ENCODE measurements around the gene TPSB2.
"Not testable (repeated sequence)": the region's sequence is repeated elsewhere in the genome, so short reads cannot be mapped to it uniquely, and the experiment has no call there.

The TPSB2 gene

DNA sequence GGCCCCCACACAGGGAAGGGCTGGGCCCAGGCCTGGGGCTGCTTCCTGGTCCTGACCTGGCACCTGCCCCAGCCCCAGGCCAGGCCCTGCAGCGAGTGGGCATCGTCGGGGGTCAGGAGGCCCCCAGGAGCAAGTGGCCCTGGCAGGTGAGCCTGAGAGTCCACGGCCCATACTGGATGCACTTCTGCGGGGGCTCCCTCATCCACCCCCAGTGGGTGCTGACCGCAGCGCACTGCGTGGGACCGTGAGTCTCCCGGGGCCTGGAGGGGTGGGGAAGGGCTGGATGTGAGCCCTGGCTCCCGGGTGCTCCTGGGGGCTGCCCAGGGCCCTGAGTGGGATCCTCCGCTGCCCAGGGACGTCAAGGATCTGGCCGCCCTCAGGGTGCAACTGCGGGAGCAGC is 11.1 kb upstream of the TPSB2 start:
- DNase-seq (ENCODE audit: low read depth in 2 of 2), result not testable (repeated sequence)

DNA sequence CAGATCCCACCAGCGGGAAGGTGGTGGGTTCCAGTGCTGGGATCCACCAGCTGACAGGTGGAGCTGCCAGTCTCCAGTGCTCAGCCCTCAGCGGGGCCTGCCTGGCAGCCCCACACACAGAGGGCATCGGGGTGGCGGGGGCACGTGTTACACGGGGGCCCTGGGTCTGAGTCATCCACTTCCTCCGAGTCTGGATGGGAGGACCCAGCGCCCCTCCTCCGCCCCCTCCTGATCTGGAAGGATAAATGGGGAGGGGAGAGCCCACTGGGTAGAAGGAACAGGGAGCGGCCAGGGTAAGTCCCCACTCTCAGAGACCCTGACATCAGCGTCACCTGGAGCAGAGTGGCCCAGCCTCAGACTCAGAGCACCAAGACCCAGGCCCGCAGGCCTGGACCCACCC is 10.5 kb upstream of the TPSB2 start, which contains the start of gene TPSAB1:
TPSAB1 (plus strand) TSS at position 270 of the 400 bp plus-strand sequence. CDS start 234 bp downstream, outside the sequence.
- DNase-seq (ENCODE audit: low read depth in 2 of 2), result not testable (repeated sequence)

DNA sequence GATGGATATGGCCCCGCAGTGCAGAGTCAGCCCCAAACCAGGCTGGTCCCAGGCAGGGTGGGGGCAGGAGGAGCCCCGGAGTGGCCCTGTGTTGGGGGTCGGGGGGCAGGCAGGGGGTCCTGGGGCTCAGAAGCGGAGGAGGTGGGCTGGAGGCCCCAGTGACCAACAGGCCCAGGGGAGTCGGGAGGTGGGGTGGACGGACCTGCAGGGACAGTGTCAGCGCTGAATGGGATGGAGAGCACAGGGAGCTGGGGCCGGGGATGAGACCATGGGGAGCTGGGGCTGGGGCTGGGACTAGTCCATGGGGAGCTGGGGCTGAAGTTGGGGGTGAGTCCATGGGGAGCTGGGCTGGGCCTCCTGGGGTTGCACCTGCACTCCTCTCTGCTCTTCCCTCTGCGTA is 9.6 kb upstream of the TPSB2 start:
- DNase-seq (ENCODE audit: low read depth in 2 of 2), result not testable (repeated sequence)

DNA sequence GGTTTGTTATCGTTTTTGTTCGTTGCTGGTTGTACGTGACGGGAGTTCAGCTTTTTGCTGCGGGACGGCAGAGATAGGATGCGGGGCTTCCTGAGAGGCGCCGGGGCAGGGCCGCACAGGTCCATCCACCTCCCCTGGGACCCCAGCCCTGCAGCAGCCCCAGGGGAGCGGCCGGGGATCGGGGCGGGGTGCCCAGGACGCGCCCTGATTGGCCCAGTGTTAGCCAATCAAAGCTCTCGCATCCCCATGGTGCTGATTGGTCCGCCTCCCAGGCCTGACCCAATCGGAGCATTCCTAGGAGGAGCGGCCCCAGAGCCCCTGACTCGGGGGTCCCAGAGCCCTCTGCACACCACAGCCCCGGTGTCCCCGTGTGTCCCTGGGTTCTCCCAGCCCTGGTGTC is 8.9 kb upstream of the TPSB2 start:
- DNase-seq (ENCODE audit: low read depth in 2 of 2), result not testable (repeated sequence)

DNA sequence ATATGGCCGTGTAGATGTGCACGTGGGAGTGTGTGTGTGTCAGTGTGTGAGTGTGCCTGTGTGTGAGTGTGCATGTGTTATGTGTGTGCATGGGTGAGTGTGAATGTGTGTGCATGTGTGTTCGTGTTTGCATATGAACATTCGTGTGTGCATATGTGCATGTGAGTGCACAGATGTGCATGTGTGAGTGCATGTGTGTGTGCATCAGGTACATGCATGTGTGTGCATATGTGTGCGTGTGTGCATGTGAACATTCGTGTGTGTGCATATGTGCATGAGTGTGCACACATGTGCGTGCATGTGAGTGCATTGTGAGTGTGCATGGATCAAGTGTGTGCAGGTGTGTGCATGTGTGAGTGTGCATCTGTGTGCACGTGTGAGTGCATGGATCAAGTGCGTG is 8.0 kb upstream of the TPSB2 start:
- DNase-seq (ENCODE audit: low read depth in 2 of 2), result no peak

DNA sequence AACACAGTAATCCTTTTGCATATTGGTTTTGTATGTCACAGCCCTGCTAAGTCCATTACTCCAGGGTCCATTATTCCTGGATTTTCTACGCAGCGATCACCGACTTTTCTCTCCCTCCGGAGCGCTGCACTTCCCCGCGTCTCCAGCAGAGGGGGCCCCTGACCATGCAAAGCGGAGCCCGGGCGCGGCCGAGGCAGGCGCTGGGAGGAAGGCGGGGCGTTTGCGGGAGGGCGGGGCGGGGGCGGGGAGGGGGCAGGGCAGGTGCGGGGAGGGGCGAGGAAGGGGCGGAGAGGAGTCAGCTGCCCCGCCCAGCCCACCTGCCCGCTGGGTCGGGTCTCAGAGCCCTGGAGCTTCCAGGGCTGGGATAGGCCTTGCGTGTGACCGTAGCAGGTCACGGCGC is 6.7 kb upstream of the TPSB2 start:
- not testable (repeated sequence) for DNase-seq (ENCODE audit: low read depth in 2 of 2)

- DNase-seq (ENCODE audit: low read depth in 2 of 2), result not testable (repeated sequence)
These were observed 2.2 kb upstream of the TPSB2 start for GRCh38 chr16:1232049-1232748.

GRCh38 chr16:1231301-1231700 is 1.3 kb upstream of the TPSB2 start:
- DNase-seq (ENCODE audit: low read depth in 2 of 2), result not testable (repeated sequence)

DNA sequence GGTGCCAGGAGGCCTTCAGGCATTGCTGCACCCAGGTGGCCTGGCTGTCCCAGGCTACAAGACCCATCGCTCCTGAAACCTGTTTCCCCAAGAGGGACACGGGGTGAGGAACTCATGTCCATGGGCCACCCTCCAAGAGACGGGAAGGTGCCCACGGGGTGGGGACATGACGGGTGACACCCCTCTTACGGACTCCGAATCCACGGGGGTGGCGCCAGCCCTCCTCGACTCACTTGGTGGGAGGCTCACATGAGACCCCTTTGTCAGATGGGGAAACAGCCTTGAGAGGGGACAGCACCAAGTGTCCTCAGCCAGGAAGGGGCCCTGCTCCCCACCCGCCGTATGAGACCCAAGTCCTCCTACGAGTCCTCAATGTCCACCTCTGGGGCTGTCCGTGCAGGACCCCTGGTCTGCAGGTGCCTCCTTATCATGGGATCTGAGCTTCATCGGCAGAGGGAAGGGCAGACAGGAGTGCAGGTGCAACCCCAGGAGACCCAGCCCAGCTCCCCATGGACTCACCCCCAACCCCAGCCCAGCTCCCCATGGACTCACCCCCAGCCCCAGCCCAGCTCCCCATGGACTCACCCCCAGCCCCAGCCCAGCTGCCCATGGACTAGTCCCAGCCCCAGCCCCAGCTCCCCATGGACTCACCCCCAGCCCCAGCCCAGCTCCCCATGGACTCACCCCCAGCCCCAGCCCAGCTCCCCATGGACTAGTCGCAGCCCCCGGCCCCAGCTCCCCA is 658 bp upstream of the TPSB2 start:
- DNase-seq (ENCODE audit: low read depth in 2 of 2), result not testable (repeated sequence)

GRCh38 chr16:1229476-1229875 is 508 bp downstream of the TPSB2 start:
- DNase-seq (ENCODE audit: low read depth in 2 of 2), result not testable (repeated sequence)

- not testable (repeated sequence) for DNase-seq (ENCODE audit: low read depth in 2 of 2)
These were observed 1.8 kb downstream of the TPSB2 start for GRCh38 chr16:1228227-1228626.

DNA sequence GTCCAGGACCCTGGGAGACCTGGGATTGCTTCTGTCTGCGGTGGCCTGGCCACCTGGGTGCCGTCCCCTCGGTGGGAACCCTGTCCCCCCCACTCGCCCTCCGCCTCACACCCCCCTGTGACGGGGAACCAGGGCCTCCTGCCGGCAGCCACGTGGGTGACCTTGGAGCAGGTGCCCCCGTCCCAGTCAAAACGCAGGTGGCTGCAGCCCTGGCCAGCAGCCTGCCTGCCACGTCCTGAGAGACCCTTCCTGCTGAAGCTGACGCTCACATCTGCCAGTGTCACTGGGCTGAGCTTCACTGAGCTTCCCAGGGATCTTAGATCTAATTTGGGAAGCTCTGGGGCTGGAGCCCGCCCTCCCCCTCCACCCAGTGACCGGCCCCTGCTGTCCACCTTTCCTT is 3.3 kb downstream of the TPSB2 start:
- DNase-seq (ENCODE audit: low read depth in 2 of 2), result not testable (repeated sequence)

GRCh38 chr16:1225728-1226311 is 4.2 kb downstream of the TPSB2 start:
- DNase-seq (ENCODE audit: low read depth in 2 of 2), result not testable (repeated sequence)

DNA sequence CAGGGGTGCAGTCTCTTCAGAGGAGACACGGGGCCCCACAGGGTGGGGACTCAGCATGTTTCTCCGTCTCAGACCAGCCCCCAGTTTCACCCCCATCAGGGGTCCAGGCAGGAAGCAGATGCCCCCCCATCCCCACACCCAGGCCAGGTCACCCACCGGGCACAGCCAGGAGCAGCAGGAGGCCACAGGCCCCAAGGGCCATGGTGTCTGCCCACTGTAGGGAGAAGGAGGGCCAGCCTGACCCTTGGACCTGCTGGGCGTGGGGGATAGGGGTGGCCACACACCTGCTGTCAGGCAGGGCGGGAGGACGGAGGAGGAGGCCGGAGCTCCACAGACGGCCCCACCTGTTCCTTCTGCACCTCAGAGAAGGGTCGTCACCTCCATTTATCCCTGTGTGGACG is 4.9 kb downstream of the TPSB2 start, which contains the start of gene TPSG1:
TPSG1 (minus strand) TSS at position 218 of the 401 bp plus-strand sequence; CDS start at position 202, 16 bp downstream.
- no peak for DNase-seq (ENCODE audit: low read depth in 2 of 2)

- no peak for DNase-seq (ENCODE audit: low read depth in 2 of 2)
These were observed 5.4 kb downstream of the TPSB2 start for GRCh38 chr16:1224558-1224957.

DNA sequence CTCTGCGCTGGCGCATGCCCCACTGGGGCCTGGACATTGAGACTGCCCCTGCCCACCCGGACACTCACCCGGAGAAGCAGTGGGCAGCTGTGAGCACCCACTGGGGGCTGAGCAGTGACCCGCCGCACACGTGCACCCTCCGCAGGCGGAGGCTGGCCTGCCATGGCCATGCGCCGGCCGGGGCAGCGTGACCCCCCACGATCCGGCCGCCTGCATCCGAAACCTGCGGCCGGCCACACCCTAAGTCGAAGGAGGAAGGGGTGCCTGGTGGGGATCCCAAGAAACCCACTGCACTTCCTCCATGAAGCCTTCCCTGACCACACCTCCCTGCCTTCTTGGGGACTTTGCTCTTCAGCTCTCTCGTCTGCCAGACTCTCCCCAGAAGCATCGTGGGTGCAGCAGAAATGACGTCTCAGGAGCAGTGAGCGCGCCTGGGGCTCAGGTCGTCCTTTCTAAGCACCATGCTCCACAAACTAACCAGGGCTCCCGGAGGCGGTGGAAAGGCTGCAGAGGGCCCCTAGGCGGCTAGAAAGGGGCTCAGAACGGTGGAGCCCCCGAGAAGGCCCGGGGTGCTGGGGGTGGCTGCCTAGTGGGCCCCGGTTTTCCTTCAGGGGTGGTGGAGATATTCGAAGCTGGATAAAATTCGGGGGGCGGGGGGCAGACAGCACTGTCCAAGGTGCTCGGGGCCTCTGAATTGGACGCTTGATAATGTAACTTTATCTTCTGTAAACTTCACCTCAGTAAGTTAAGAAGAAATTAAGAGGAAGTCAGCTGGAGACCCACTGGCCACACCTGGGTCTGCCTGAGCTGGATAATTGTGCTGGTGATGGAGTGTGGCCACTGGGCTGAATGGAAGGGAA is 6.4 kb downstream of the TPSB2 start:
- DNase-seq (ENCODE audit: low read depth in 2 of 2), result no peak

- no peak for DNase-seq (ENCODE audit: low read depth in 2 of 2)
These were observed 7.2 kb downstream of the TPSB2 start for GRCh38 chr16:1222553-1223354.

DNA sequence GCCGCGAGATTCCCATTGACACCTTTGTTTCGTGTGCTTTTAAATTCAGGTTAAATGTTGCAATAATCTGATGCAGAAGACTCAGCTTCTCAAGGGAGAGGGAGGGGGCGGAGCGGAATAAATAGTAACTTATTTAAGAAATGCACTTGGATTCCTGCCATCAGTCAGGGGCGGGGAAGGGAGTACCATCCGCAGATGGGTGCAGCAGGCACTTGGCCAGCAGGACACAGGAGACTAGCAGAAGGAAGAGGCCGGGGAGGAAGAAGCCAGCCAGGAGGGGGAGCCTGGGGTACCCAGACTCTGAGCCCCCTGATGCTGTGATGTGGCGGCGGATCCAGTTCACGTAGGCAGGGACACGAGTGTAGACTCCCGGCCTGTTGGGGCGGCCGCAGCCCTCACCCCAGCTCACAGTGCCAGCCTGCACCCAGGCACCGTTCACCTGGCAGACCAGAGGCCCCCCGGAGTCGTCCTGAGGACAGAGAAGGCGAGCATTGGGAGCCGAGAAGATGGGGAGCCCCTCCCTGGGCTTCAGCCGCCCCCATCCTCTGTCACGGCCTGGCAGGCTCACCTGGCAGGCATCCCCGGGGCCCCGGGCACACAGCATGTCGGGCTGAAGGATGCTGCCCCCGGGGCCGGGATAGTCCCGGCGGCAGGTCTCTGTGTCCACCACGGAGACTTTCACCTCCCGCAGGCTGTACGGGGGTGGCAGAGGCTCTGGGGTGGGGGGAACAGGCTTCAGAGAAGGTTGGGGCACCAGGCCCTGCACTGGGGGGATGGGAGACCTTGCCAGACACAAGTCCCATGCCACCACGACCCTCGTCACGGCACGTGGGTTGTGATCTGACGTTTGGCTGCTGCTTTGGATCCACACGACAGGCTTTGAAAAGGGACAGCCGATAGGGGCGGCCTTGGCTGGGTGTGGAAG is 8.1 kb downstream of the TPSB2 start:
- DNase-seq (ENCODE audit: low read depth in 2 of 2), result no peak

DNA sequence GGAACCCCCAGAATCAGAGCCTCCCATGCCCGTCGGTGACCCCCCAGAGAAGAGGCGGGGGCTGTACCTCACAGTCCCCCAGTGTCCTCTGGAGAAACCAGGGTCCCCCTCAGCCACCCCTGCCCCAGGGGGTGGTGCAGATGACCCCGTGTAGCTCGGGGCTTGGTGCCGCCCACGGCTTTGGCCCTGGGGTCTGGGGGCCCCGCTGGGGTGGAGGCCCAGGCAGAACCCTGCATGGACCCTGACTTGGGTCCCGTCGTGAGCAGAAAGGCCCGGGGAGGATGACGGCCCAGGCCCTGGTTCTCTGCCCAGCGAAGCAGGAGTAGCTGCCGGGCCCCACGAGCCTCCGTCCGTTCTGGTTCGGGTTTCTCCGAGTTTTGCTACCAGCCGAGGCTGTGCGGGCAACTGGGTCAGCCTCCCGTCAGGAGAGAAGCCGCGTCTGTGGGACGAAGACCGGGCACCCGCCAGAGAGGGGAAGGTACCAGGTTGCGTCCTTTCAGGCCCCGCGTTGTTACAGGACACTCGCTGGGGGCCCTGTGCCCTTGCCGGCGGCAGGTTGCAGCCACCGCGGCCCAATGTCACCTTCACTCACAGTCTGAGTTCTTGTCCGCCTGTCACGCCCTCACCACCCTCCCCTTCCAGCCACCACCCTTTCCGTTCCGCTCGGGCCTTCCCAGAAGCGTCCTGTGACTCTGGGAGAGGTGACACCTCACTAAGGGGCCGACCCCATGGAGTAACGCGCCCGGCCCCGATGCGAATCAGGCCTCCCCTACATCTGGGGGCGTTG is 8.9 kb downstream of the TPSB2 start:
- DNase-seq (ENCODE audit: low read depth in 2 of 2), result no peak
